Measurements from ENCODE around the gene GPR183. TPM values are rescaled to one million over a fixed set of nuclear protein-coding genes. Genes with fewer than 3 reads are reported as not detected.

The GPR183 gene
- total RNA-seq, 1 donor from 2014 or later, result 0.58 TPM

- DNase-seq (ENCODE audit: extremely low read depth, low read depth, low spot score), result no peak
Measured at GRCh38 chr13:99296398-99296797, 10.8 kb downstream of the GPR183 start.

GRCh38 chr13:99295488-99296252 is 11.5 kb downstream of the GPR183 start:
- DNase-seq (ENCODE audit: extremely low read depth, low read depth, low spot score), result no peak

GRCh38 chr13:99294958-99295357 is 12.2 kb downstream of the GPR183 start:
- no peak for DNase-seq (ENCODE audit: extremely low read depth, low read depth, low spot score)

GRCh38 chr13:99294198-99294597 is 13.0 kb downstream of the GPR183 start:
- no peak for DNase-seq (ENCODE audit: extremely low read depth, low read depth, low spot score)

GRCh38 chr13:99293178-99293577 is 14.0 kb downstream of the GPR183 start:
- DNase-seq (ENCODE audit: extremely low read depth, low read depth, low spot score), result no peak

- no peak for DNase-seq (ENCODE audit: extremely low read depth, low read depth, low spot score)
Measured at GRCh38 chr13:99290894-99291293, 16.3 kb downstream of the GPR183 start.

GRCh38 chr13:99289674-99290337 is 17.4 kb downstream of the GPR183 start:
- no peak for DNase-seq (ENCODE audit: extremely low read depth, low read depth, low spot score)

GRCh38 chr13:99289271-99289670 is 17.9 kb downstream of the GPR183 start:
- no peak for DNase-seq (ENCODE audit: extremely low read depth, low read depth, low spot score)

- DNase-seq (ENCODE audit: extremely low read depth, low read depth, low spot score), result no peak
Measured at GRCh38 chr13:99288089-99288488, 19.1 kb downstream of the GPR183 start.

GRCh38 chr13:99287551-99287950 is 19.6 kb downstream of the GPR183 start:
- no peak for DNase-seq (ENCODE audit: extremely low read depth, low read depth, low spot score)

- no peak for DNase-seq (ENCODE audit: extremely low read depth, low read depth, low spot score)
Measured at GRCh38 chr13:99285432-99286182, 21.6 kb downstream of the GPR183 start.

- DNase-seq (ENCODE audit: extremely low read depth, low read depth, low spot score), result no peak
Measured at GRCh38 chr13:99282264-99283231, 24.7 kb downstream of the GPR183 start.

GRCh38 chr13:99281811-99282263 is 25.4 kb downstream of the GPR183 start:
- DNase-seq (ENCODE audit: extremely low read depth, low read depth, low spot score), result no peak

- no peak for DNase-seq (ENCODE audit: extremely low read depth, low read depth, low spot score)
Measured at GRCh38 chr13:99280166-99280565, 27.0 kb downstream of the GPR183 start.

GRCh38 chr13:99279637-99280036 is 27.6 kb downstream of the GPR183 start:
- DNase-seq (ENCODE audit: extremely low read depth, low read depth, low spot score), result no peak

- no peak for DNase-seq (ENCODE audit: extremely low read depth, low read depth, low spot score)
Measured at GRCh38 chr13:99278843-99279242, 28.4 kb downstream of the GPR183 start.

GRCh38 chr13:99278200-99278599 is 29.0 kb downstream of the GPR183 start:
- no peak for DNase-seq (ENCODE audit: extremely low read depth, low read depth, low spot score)

GRCh38 chr13:99277629-99278028 is 29.6 kb downstream of the GPR183 start:
- DNase-seq (ENCODE audit: extremely low read depth, low read depth, low spot score), result no peak

GRCh38 chr13:99276706-99277105 is 30.5 kb downstream of the GPR183 start:
- DNase-seq (ENCODE audit: extremely low read depth, low read depth, low spot score), result no peak

- DNase-seq (ENCODE audit: extremely low read depth, low read depth, low spot score), result no peak
Measured at GRCh38 chr13:99275093-99275469, 32.1 kb downstream of the GPR183 start.
